Pancreas (tissue), 10 donors: ENCODE results near the gene CAMK1D. TPM values are rescaled to one million over a fixed set of nuclear protein-coding genes. Genes with fewer than 3 reads are reported as not detected.

ENCODE experiments used
- ATAC-seq, 4 donors: fragments of 200-7000 bp; cut with Tn5 transposase; one replicate each; pipeline versions ENCODE4 v1.8.0 to v1.9.1; 2020; ENCODE audit warnings: mild to moderate bottlenecking in 4 of 4, moderate library complexity in 4 of 4
- DNase-seq, 6 donors: peaks; one replicate each; pipeline ENCODE4 v3.0.0-alpha.2; 2020
- FAIRE-seq: peaks from 2 replicates; lab custom pipeline; 2012; peaks lifted over from hg19 to GRCh38; lab: Jason Lieb, UNC
- H3K27ac ChIP-seq, 4 donors: fragments of 200-600 bp; sonication (generic); 1 replicate in 3 of 4; 2 replicates in 1 of 4; pipeline versions ENCODE4 v1.5.0 to v1.8.0; 2020
- H3K27me3 ChIP-seq, 4 donors: fragments of 200-600 bp; one replicate each; pipeline ENCODE4 v1.8.0; 2021
- H3K36me3 ChIP-seq, 3 donors: fragments of 200-600 bp; sonication (generic) in 1 of 3; one replicate each; pipeline versions ENCODE4 v1.5.0 to v1.8.0; 2020 to 2021
- H3K4me1 ChIP-seq, 3 donors: fragments of 200-600 bp; one replicate each; pipeline ENCODE4 v1.8.0; 2021
- H3K4me3 ChIP-seq, 4 donors: fragments of 200-600 bp; sonication (generic) in 2 of 4; one replicate each; pipeline versions ENCODE4 v1.5.0 to v1.8.0; 2020 to 2021
- H3K9me3 ChIP-seq, 4 donors: fragments of 200-600 bp; one replicate each; pipeline ENCODE4 v1.8.0; 2021
- WGBS, 2 donors: extraction: QIAGEN DNeasy Blood & Tissue Kit; methylation state at CpG; one replicate each; pipeline ENCODE4 v1.1.7; 2013; 5-methylcytosine and 5-hydroxymethylcytosine counted together
- intact Hi-C, 3 donors: fragments of 100-400 bp; cut with DNase I; formaldehyde crosslinking; loops; one replicate each; pipeline versions ENCODE4 v1.11.1 to v1.14.2; 2022
- polyA plus RNA-seq, 2 donors: library from polyadenylated mRNA; stranded (reverse); fragments of 200-250 nt; gene quantifications; one replicate each; pipeline ENCODE4 v1.2.3, GENCODE V29; 2013
- total RNA-seq, 6 donors: library from RNA; stranded (reverse); fragmentation: NEBNext Ultra II Directional in 4 of 6; extraction: Animal tissue kit (Norgen Biotek cat#: 25700) in 4 of 6; gene quantifications; one replicate each; pipeline versions ENCODE4 v1.2.1 to v1.2.4, GENCODE V29; 2021 to 2023
- TF ChIP-seq, protein P1 (sequence below), 4 donors: fragments of 200-600 bp; sonication (generic) in 3 of 4; IDR thresholded peaks; one replicate each; pipeline versions ENCODE4 v1.5.0 to v1.8.0; 2021; ENCODE audit warnings: antibody characterized with exemption in 4 of 4
- donor health status: healthy with polysubstance abuse.
- donor health status: DM: no; HTN: no; CAD: no; lungs with moderate emphysema.
- donor health status: DM: no; HTN: no; CAD: no.
- donor health status: control.
- donor health status: control.
- donor health status: Bipolar disorder and iron deficiency.
- donor health status: DM: yes; HTN: yes; CAD: no.
- donor health status: DM: no; HTN: no; CAD: no.
- donor health status: DM: no; HTN: no; CAD: no.
- donor health status: DM: yes; HTN: yes; CAD: no.

The CAMK1D gene
- total and polyA plus RNA-seq, 8 donors = 2.9 to 30.1 (median 22.7) TPM

- ATAC-seq = peak; percentile 72 to 94 (median 86)
- Histone ChIP-seq H3K27me3 (no peaks in the 10 kb centered on the region), H3K4me3 (no peak overlapping the region), H3K9me3 (no peaks in the 10 kb centered on the region), H3K36me3 (no peaks in the 10 kb centered on the region), H3K27ac (no peak overlapping the region), H3K4me1 (no peaks in the 10 kb centered on the region)
- WGBS, 2 donors = 73 to 78% methylated on average over 4 of the region's 4 CpGs
- intact Hi-C loops = loop anchor here in 1 of 3 donors (10.0 kb wide), 1 partner anchor 392 kb away; no protein-coding TSS in a partner anchor
- FAIRE-seq = peak; percentile 73
- TF ChIP-seq, protein P1, sequence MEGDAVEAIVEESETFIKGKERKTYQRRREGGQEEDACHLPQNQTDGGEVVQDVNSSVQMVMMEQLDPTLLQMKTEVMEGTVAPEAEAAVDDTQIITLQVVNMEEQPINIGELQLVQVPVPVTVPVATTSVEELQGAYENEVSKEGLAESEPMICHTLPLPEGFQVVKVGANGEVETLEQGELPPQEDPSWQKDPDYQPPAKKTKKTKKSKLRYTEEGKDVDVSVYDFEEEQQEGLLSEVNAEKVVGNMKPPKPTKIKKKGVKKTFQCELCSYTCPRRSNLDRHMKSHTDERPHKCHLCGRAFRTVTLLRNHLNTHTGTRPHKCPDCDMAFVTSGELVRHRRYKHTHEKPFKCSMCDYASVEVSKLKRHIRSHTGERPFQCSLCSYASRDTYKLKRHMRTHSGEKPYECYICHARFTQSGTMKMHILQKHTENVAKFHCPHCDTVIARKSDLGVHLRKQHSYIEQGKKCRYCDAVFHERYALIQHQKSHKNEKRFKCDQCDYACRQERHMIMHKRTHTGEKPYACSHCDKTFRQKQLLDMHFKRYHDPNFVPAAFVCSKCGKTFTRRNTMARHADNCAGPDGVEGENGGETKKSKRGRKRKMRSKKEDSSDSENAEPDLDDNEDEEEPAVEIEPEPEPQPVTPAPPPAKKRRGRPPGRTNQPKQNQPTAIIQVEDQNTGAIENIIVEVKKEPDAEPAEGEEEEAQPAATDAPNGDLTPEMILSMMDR (IDR thresholded peaks at IDR 0.05) = peak in 3 of 4 donors; percentile 23 to 52 (median 49)
- DNase-seq = no peak
Measured at GRCh38 chr10:12656518-12657142, 307.3 kb downstream of the CAMK1D start.

GRCh38 chr10:12657489-12657888 is 308.1 kb downstream of the CAMK1D start:
- TF ChIP-seq, protein P1 (IDR thresholded peaks at IDR 0.05) = no peak
- intact Hi-C loops = loop anchor here in 1 of 3 donors (10.0 kb wide), 1 partner anchor 393 kb away; no protein-coding TSS in a partner anchor
- 77 to 84% methylated on average over 2 of the region's 2 CpGs for whole genome bisulfite sequencing, 2 donors

GRCh38 chr10:12658526-12658925 is 309.2 kb downstream of the CAMK1D start:
- DNase-seq = no peak
- Histone ChIP-seq H3K36me3 (no peaks in the 10 kb centered on the region), H3K4me1 (no peaks in the 10 kb centered on the region), H3K27me3 (no peaks in the 10 kb centered on the region), H3K9me3 (no peaks in the 10 kb centered on the region), H3K4me3 (no peak overlapping the region), H3K27ac (no peak overlapping the region)
- WGBS, 2 donors = 90 to 91% methylated on average over 6 of the region's 6 CpGs
- TF ChIP-seq, protein P1 (IDR thresholded peaks at IDR 0.05) = no peak
- no peak for FAIRE-seq
- intact Hi-C loops = loop anchor here in 1 of 3 donors (10.0 kb wide), 1 partner anchor 394 kb away; no protein-coding TSS in a partner anchor
- ATAC-seq = peak in 2 of 4 donors; percentile 16 to 37

More at GRCh38 chr10:12657489-12657888, 308.1 kb downstream of the CAMK1D start:
- Histone ChIP-seq H3K36me3 (no peaks in the 10 kb centered on the region), H3K4me1 (no peaks in the 10 kb centered on the region), H3K27ac (no peak overlapping the region), H3K27me3 (no peaks in the 10 kb centered on the region), H3K4me3 (no peak overlapping the region), H3K9me3 (no peaks in the 10 kb centered on the region)
- FAIRE-seq = no peak
- no peak for DNase-seq
- no peak for ATAC-seq

DNA sequence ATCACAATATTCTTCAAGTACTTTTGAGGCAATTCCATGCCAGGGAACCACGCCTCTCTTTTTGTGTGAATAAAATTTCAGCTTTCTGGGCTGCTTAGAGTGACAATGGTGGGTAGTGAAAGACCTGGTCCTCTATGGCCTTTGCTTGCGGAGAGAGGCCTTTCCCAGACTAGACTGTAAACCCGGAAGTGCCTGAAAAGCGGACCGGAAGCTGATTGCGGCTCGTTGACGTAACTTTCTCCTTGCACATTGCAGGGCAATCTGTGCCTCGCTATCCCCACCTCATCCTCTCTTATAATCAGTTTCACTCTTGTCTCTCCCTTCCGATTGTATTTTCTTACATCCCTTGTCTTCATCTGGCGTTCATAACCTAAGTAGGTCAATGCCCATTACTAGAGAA is 310.4 kb downstream of the CAMK1D start:
- no peaks in the 10 kb centered on the region for H3K36me3 ChIP-seq
- no peak for FAIRE-seq
- H3K27me3 ChIP-seq = no peaks in the 10 kb centered on the region
- no peaks in the 10 kb centered on the region for H3K9me3 ChIP-seq
- intact Hi-C loops = loop anchor here in 1 of 3 donors (10.0 kb wide), 1 partner anchor 395 kb away; no protein-coding TSS in a partner anchor
- WGBS, 2 donors = 94 to 96% methylated on average over 11 of the region's 11 CpGs
- no peak overlapping the region for H3K27ac ChIP-seq
- TF ChIP-seq, protein P1 (IDR thresholded peaks at IDR 0.05) = no peak
- H3K4me1 ChIP-seq = no peaks in the 10 kb centered on the region
- no peak for DNase-seq
- no peak for ATAC-seq
- H3K4me3 ChIP-seq = no peak overlapping the region

- FAIRE-seq = no peak
- H3K9me3 ChIP-seq = no peaks in the 10 kb centered on the region
Measured at GRCh38 chr10:12660812-12661211, 311.5 kb downstream of the CAMK1D start.

More at GRCh38 chr10:12660812-12661211, 311.5 kb downstream of the CAMK1D start:
- no peaks in the 10 kb centered on the region for H3K4me1 ChIP-seq
- DNase-seq (no peak), ATAC-seq (no peak)
- 96 to 97% methylated on average over 3 of the region's 3 CpGs for WGBS, 2 donors
- no peak overlapping the region for H3K27ac ChIP-seq
- intact Hi-C loops = no loop called here
- no peaks in the 10 kb centered on the region for H3K27me3 ChIP-seq
- no peak overlapping the region for H3K4me3 ChIP-seq
- no peaks in the 10 kb centered on the region for H3K36me3 ChIP-seq
- TF ChIP-seq, protein P1 (IDR thresholded peaks at IDR 0.05) = no peak
